Measurements from ENCODE around the gene ERGIC1. TPM values are rescaled to one million over a fixed set of nuclear protein-coding genes. Genes with fewer than 3 reads are reported as not detected.

The ERGIC1 gene
- total and polyA plus RNA-seq, 2 of the 13 experiments (the other 11 are each of a cell fraction or from before 2014, with no cell fraction given) = 78.5 to 184 TPM

GRCh38 chr5:172858511-172858989 is 24.5 kb downstream of the ERGIC1 start (continued):
- TF ChIP-seq ZNF574 (CRISPR knock-in tag; IDR thresholded peaks at IDR 0.05) = peak; percentile 88
- TF ChIP-seq PRDM15 (CRISPR knock-in tag; IDR thresholded peaks at IDR 0.05) = 0 out of 2 replicates have a peak, but pooled peaks have one; percentile 43
- no peak for TF ChIP-seq ZNF598 (CRISPR knock-in tag; IDR thresholded peaks at IDR 0.05; ENCODE audit: borderline replicate concordance)
- TF ChIP-seq SIN3B (IDR thresholded peaks at IDR 0.05; ENCODE audit: low read length) = no peak
- TF ChIP-seq FOXP1 (IDR thresholded peaks at IDR 0.05) = no peak
- TF ChIP-seq FOXP1 (CRISPR knock-in tag; IDR thresholded peaks at IDR 0.05) = peak; percentile 88
- TF ChIP-seq HHEX (CRISPR knock-in tag; IDR thresholded peaks at IDR 0.05) = peak; percentile 72
- no peak for TF ChIP-seq SRSF4 (IDR thresholded peaks at IDR 0.05; ENCODE audit: low read depth, low read length, poor library complexity, severe bottlenecking)
- no peak for TF ChIP-seq ZNF367 (CRISPR knock-in tag; IDR thresholded peaks at IDR 0.05; ENCODE audit: borderline replicate concordance)
- TF ChIP-seq KAT7 (CRISPR knock-in tag; IDR thresholded peaks at IDR 0.05; ENCODE audit: borderline replicate concordance) = no peak
- no peak for TF ChIP-seq IRF1 (CRISPR knock-in tag; IDR thresholded peaks at IDR 0.05; ENCODE audit: low read depth)
- TF ChIP-seq ISL2 (CRISPR knock-in tag; IDR thresholded peaks at IDR 0.05) = peak; percentile 87
- no peak for TF ChIP-seq ZNF451 (CRISPR knock-in tag; IDR thresholded peaks at IDR 0.05)
- no peak for TF ChIP-seq ZNF737 (CRISPR knock-in tag; IDR thresholded peaks at IDR 0.05; ENCODE audit: borderline replicate concordance)
- TF ChIP-seq FOSL1 (CRISPR knock-in tag; IDR thresholded peaks at IDR 0.05; ENCODE audit: borderline replicate concordance) = peak; percentile 45; the same call in 1 of the 2 replicates
- no peak for TF ChIP-seq ADNP (CRISPR knock-in tag; IDR thresholded peaks at IDR 0.05)
- TF ChIP-seq ZNF746 (CRISPR knock-in tag; IDR thresholded peaks at IDR 0.05) = peak; percentile 64; the same call in 1 of the 2 replicates
- peak; percentile 99 for TF ChIP-seq NR2F1 (CRISPR knock-in tag; IDR thresholded peaks at IDR 0.05)
- no peak for TF ChIP-seq SMARCE1 (IDR thresholded peaks at IDR 0.05; ENCODE audit: borderline replicate concordance)
- TF ChIP-seq ARNT2 (CRISPR knock-in tag; IDR thresholded peaks at IDR 0.05; ENCODE audit: low read depth) = no peak; the same call in 1 of the 2 replicates
- no peak for TF ChIP-seq ZNF780A (CRISPR knock-in tag; IDR thresholded peaks at IDR 0.05)
- TF ChIP-seq ZNF552 (CRISPR knock-in tag; IDR thresholded peaks at IDR 0.05; ENCODE audit: borderline replicate concordance) = peak; percentile 28; the same call in 1 of the 2 replicates
